K562 (cell line): ENCODE data around the gene RHO.

Experiments
- CTCF ChIP-seq, 3 experiments: IDR thresholded peaks in 2 of 3; conservative IDR thresholded peaks in 1 of 3; 2 replicates each; pipeline ENCODE4 v1.5.1; 2011 to 2012; ENCODE audit warnings: low read length in 3 of 3, mild to moderate bottlenecking in 3 of 3, control low read depth in 2 of 3, improper control_type of control experiment in 1 of 3, inconsistent platforms in 1 of 3, low read depth in 1 of 3, mixed read lengths in 1 of 3, moderate library complexity in 1 of 3; ENCODE audit not compliant: insufficient read depth in 2 of 3
- HBP1 ChIP-seq: fragments of 450-650 bp; formaldehyde crosslinking; IDR thresholded peaks from 2 replicates; pipeline ENCODE4 v1.4.0; 2022; ENCODE audit warnings: missing genetic modification characterization
- KAT7 ChIP-seq: sonication (generic); formaldehyde crosslinking; IDR thresholded peaks from 2 replicates; pipeline ENCODE4 v1.8.0; 2022; ENCODE audit warnings: missing genetic modification reagents, mild to moderate bottlenecking, borderline replicate concordance
- MAZ ChIP-seq, 2 experiments: fragments of 450-650 bp in 1 of 2; sonication (generic) in 1 of 2; formaldehyde crosslinking; IDR thresholded peaks in 1 of 2; conservative IDR thresholded peaks in 1 of 2; 2 replicates each; pipeline versions ENCODE4 v1.4.0 to v1.5.0; 2020; ENCODE audit warnings: mild to moderate bottlenecking in 1 of 2, missing genetic modification reagents in 1 of 2
- TF ChIP-seq, protein P1 (sequence below): sonication (generic); formaldehyde crosslinking; IDR thresholded peaks from 2 replicates; pipeline ENCODE4 v1.9.0; 2022; ENCODE audit warnings: mild to moderate bottlenecking, missing genetic modification reagents
- TF ChIP-seq, protein P2 (sequence below): fragments of 450-650 bp; formaldehyde crosslinking; IDR thresholded peaks from 2 replicates; pipeline ENCODE4 v1.4.0; 2020; ENCODE audit warnings: mild to moderate bottlenecking, mixed read lengths

DNA sequence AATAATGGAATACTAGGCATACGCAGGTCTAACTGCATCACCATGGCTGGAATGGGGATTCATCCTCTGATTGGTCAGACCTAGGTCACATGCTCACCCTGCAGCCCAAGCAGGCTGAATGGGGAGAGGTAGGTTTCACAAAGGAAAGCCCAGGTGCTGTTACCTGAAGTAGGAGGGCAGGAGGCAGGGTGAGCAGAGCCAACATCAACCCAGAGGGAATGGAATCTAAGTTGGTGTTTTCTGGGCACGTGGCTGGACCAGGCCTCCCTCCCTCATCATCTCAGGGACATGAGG is 7.9 kb downstream of the RHO start:
- TF ChIP-seq CTCF (IDR thresholded peaks at IDR 0.05 in 2 of 3, conservative IDR thresholded peaks at IDR 0.05 in 1 of 3; ENCODE audit: insufficient read depth in 2 of 3, low read depth in 1 of 3, low read length in 3 of 3) (no peak), MAZ (CRISPR knock-in tag; conservative IDR thresholded peaks at IDR 0.05 in 1 of 2, IDR thresholded peaks at IDR 0.05 in 1 of 2) (no peak), HBP1 (CRISPR knock-in tag) (no peak), KAT7 (no peak)
- TF ChIP-seq, protein P1, sequence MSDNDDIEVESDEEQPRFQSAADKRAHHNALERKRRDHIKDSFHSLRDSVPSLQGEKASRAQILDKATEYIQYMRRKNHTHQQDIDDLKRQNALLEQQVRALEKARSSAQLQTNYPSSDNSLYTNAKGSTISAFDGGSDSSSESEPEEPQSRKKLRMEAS (CRISPR knock-in tag) = no peak
- TF ChIP-seq, protein P2, sequence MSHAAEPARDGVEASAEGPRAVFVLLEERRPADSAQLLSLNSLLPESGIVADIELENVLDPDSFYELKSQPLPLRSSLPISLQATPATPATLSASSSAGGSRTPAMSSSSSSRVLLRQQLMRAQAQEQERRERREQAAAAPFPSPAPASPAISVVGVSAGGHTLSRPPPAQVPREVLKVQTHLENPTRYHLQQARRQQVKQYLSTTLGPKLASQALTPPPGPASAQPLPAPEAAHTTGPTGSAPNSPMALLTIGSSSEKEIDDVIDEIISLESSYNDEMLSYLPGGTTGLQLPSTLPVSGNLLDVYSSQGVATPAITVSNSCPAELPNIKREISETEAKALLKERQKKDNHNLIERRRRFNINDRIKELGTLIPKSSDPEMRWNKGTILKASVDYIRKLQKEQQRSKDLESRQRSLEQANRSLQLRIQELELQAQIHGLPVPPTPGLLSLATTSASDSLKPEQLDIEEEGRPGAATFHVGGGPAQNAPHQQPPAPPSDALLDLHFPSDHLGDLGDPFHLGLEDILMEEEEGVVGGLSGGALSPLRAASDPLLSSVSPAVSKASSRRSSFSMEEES (CRISPR knock-in tag) = no peak
